Naive thymus-derived CD4-positive, alpha-beta T cell (primary cell): Measurements from ENCODE around the gene FILIP1. TPM values are rescaled to one million over a fixed set of nuclear protein-coding genes. Genes with fewer than 3 reads are reported as not detected.

Experiments
- ATAC-seq: fragments of 150-1000 bp; cut with Tn5 transposase; 2 replicates; pipeline ENCODE4 v1.10.0; 2021; ENCODE audit warnings: mild to moderate bottlenecking, moderate library complexity
- CTCF ChIA-PET: fragments of 350-600 bp; sonication (Branson Sonifier 250); formaldehyde crosslinking; loops from one replicate; lab custom pipeline; 2021; ENCODE audit warnings: antibody characterized with exemption; lab: Charles Lee
- POLR2A ChIA-PET: fragments of 350-600 bp; sonication (Branson Sonifier 250); formaldehyde crosslinking; loops from one replicate; lab custom pipeline; 2021; ENCODE audit warnings: antibody characterized with exemption, inconsistent platforms; lab: Charles Lee
- DNase-seq, 9 donors: peaks; one replicate each; pipeline versions ENCODE4 v3.0.0 to v3.0.0-alpha.2; 2020 to 2022; ENCODE audit warnings: mixed read lengths in 1 of 9
- H3K27ac ChIP-seq: one replicate; pipeline ENCODE4 v1.7.0; 2013; ENCODE audit warnings: mild to moderate bottlenecking, low read depth, low read length, moderate library complexity
- H3K27me3 ChIP-seq, 2 donors: one replicate each; pipeline ENCODE4 v1.7.0; 2013; ENCODE audit warnings: low read length in 2 of 2, mild to moderate bottlenecking in 2 of 2, moderate library complexity in 2 of 2; ENCODE audit not compliant: control insufficient read depth in 2 of 2, insufficient read depth in 2 of 2
- H3K36me3 ChIP-seq, 3 experiments: 1 replicate in 2 of 3; 2 replicates in 1 of 3; pipeline ENCODE4 v1.7.0; 2013; ENCODE audit warnings: low read length in 3 of 3, mild to moderate bottlenecking in 3 of 3, moderate library complexity in 1 of 3; ENCODE audit not compliant: insufficient read depth in 3 of 3, control insufficient read depth in 2 of 3
- H3K4me1 ChIP-seq, 2 donors: one replicate each; pipeline ENCODE4 v1.7.0; 2013; ENCODE audit warnings: low read length in 2 of 2, mild to moderate bottlenecking in 2 of 2, moderate library complexity in 1 of 2; ENCODE audit not compliant: control insufficient read depth in 2 of 2, insufficient read depth in 2 of 2
- H3K4me3 ChIP-seq: 2 replicates; pipeline ENCODE4 v1.7.0; 2013; ENCODE audit warnings: mild to moderate bottlenecking, low read length
- H3K9me3 ChIP-seq, 3 experiments: 1 replicate in 2 of 3; 2 replicates in 1 of 3; pipeline ENCODE4 v1.7.0; 2013; ENCODE audit warnings: low read length in 3 of 3; ENCODE audit not compliant: control insufficient read depth in 2 of 3
- H3K27ac Mint-ChIP-seq, 9 donors: one replicate each; pipeline ENCODE4 v1.8.0; 2020 to 2022; ENCODE audit warnings: mixed read lengths in 9 of 9, mild to moderate bottlenecking in 8 of 9, moderate library complexity in 5 of 9, inconsistent platforms in 2 of 9
- H3K27me3 Mint-ChIP-seq, 5 donors: one replicate each; pipeline ENCODE4 v1.8.0; 2021 to 2022; ENCODE audit warnings: mixed read lengths in 5 of 5, mild to moderate bottlenecking in 1 of 5
- H3K36me3 Mint-ChIP-seq, 5 donors: one replicate each; pipeline ENCODE4 v1.8.0; 2020 to 2022; ENCODE audit warnings: mixed read lengths in 5 of 5, mild to moderate bottlenecking in 3 of 5, inconsistent platforms in 1 of 5
- H3K4me1 Mint-ChIP-seq, 7 donors: one replicate each; pipeline ENCODE4 v1.8.0; 2020 to 2022; ENCODE audit warnings: mixed read lengths in 7 of 7, mild to moderate bottlenecking in 3 of 7, inconsistent platforms in 1 of 7
- H3K4me3 Mint-ChIP-seq, 10 donors: one replicate each; pipeline ENCODE4 v1.8.0; 2020 to 2022; ENCODE audit warnings: mild to moderate bottlenecking in 10 of 10, mixed read lengths in 10 of 10, moderate library complexity in 6 of 10, inconsistent platforms in 2 of 10
- H3K9me3 Mint-ChIP-seq, 11 donors: one replicate each; pipeline ENCODE4 v1.8.0; 2020 to 2022; ENCODE audit warnings: mixed read lengths in 11 of 11, mild to moderate bottlenecking in 4 of 11, inconsistent platforms in 1 of 11, moderate library complexity in 1 of 11
- intact Hi-C, 2 donors: fragments of 100-400 bp; cut with micrococcal nuclease; formaldehyde crosslinking; loops; one replicate each; pipeline ENCODE4 v1.15.1; 2023
- polyA plus RNA-seq, 2 donors: library from polyadenylated mRNA; unstranded; fragments of 300-500 nt; fragmentation: Illumina TruSeq; gene quantifications; one replicate each; pipeline ENCODE4 v1.2.3, GENCODE V29; 2021
- total RNA-seq, 6 experiments: library from RNA in 5 of 6; stranded (reverse) in 5 of 6; gene quantifications; 1 replicate in 5 of 6; 2 replicates in 1 of 6; pipeline ENCODE4 v1.2.3 and lab custom pipeline; 2021 to 2026

FILIP1 gene
- total and polyA plus RNA-seq, 7 experiments from 2014 or later = 0.08 to 0.15 (median 0.12) TPM; not detected in 4

DNA sequence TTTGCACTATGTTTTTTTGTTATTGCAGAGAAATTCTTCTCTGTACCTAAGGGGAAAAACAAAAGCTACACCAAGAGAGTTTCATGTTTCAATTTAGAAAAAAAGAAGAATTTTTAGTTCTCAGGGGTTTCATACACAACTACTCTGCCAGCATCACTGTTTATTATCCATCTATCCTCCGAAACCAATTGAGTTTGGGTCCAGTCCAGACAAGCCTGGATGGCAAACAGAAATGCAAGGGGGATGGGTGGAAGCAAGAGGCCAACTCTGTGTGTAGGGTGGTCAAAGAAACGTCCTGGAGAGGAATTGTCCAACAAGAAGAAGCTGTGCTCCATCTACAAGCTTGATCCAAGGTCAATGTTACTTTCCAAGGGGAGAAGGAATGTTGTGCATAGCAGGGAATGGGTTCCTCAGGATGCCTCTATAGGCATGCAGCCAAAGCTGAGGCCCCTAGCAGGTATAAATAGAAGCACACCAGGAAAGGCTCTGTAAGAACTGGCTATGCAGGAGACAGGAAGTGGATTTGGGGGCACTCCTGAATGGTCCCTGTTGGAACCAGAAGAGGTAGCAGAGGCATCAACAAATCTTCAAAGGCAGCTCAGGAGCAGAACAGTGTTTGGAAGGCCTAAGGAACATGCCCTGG is 64.4 kb downstream of the FILIP1 start:
- Histone ChIP-seq H3K36me3 (no peaks in the 10 kb centered on the region), H3K9me3 (no peaks in the 10 kb centered on the region), H3K4me1 (no peaks in the 10 kb centered on the region), H3K27ac (no peak overlapping the region), H3K4me3 (no peak overlapping the region), H3K27me3 (no peaks in the 10 kb centered on the region)
- Mint-ChIP-seq H3K4me3 (no peak overlapping the region), H3K4me1 (peaks cover 0 to 12% (median 10%) of the 10 kb centered on the region in 7 donors), H3K9me3 (peaks cover 0 to 8% (median 0%) of the 10 kb centered on the region in 11 donors), H3K36me3 (no peaks in the 10 kb centered on the region), H3K27me3 (peaks cover 0 to 5% (median 4%) of the 10 kb centered on the region in 5 donors), H3K27ac (no peak overlapping the region)
- CTCF ChIA-PET = no interaction called here
- POLR2A ChIA-PET = no interaction called here
- intact Hi-C loops = no loop called here
- DNase-seq = no peak
- no peak for ATAC-seq

DNA sequence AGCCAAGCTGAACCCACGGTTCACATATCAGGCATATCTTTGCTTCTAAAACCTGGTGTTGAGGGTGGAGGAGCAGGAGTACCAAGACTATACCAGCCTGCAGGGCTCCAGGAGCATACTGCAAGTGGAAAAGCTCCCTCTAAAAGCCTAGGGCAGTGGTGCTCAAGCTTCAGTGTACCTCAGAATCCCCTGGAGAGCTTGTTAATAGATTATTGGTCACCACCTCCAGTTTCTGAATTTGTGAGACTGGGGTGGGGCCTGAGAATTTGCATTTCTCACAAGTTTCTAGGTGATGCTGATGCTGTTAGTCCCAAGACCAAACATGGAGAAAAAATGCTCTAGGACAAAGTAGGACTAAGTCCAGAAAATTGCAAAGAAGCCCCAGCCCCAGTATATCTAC is 65.4 kb downstream of the FILIP1 start:
- Histone ChIP-seq H3K36me3 (no peaks in the 10 kb centered on the region), H3K9me3 (no peaks in the 10 kb centered on the region), H3K4me1 (no peaks in the 10 kb centered on the region), H3K27ac (no peak overlapping the region), H3K4me3 (no peak overlapping the region), H3K27me3 (no peaks in the 10 kb centered on the region)
- POLR2A ChIA-PET = no interaction called here
- intact Hi-C loops = no loop called here
- CTCF ChIA-PET = no interaction called here
- Mint-ChIP-seq H3K27ac (no peak overlapping the region), H3K4me3 (no peak overlapping the region), H3K4me1 (peaks cover 0 to 12% (median 10%) of the 10 kb centered on the region in 7 donors), H3K27me3 (peaks cover 0 to 5% (median 2%) of the 10 kb centered on the region in 5 donors), H3K36me3 (no peaks in the 10 kb centered on the region), H3K9me3 (peaks cover 0 to 8% (median 0%) of the 10 kb centered on the region in 11 donors)
- ATAC-seq (no peak), DNase-seq (no peak)

DNA sequence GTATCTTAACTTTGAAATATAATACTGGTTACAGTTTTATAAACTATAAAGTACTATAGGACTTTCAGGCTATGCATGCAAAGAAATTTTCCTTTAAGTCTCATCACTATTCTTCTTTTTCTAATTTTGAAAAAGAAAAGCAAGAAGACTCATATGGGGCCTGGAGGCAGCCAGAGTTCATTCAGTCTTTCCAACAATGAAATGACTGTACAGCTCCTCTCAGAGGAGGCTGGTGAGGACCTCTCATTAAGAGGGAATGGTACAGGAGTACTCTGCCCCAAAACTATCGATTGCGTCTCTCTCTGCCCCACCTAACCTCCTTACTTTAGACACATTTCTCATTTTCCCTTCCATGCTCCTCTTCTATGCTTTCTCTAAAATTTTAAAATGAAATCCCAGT is 66.3 kb downstream of the FILIP1 start:
- ChIA-PET POLR2A (interaction anchor here (0.7 kb wide), 1 partner anchor 38 kb away, joined by 3 read pairs; no protein-coding TSS in a partner anchor), CTCF (no interaction called here)
- Mint-ChIP-seq H3K27ac (no peak overlapping the region), H3K27me3 (peaks cover 0 to 5% (median 2%) of the 10 kb centered on the region in 5 donors), H3K4me1 (peaks cover 0 to 12% (median 10%) of the 10 kb centered on the region in 7 donors), H3K36me3 (no peaks in the 10 kb centered on the region), H3K4me3 (no peak overlapping the region), H3K9me3 (peaks cover 0 to 3% (median 0%) of the 10 kb centered on the region in 11 donors)
- no peak overlapping the region for H3K4me3 ChIP-seq
- H3K9me3 ChIP-seq = no peaks in the 10 kb centered on the region
- no peaks in the 10 kb centered on the region for H3K27me3 ChIP-seq
- intact Hi-C loops = no loop called here
- H3K27ac ChIP-seq = no peak overlapping the region
- DNase-seq (no peak), ATAC-seq (no peak)
- H3K4me1 ChIP-seq = no peaks in the 10 kb centered on the region
- no peaks in the 10 kb centered on the region for H3K36me3 ChIP-seq

DNA sequence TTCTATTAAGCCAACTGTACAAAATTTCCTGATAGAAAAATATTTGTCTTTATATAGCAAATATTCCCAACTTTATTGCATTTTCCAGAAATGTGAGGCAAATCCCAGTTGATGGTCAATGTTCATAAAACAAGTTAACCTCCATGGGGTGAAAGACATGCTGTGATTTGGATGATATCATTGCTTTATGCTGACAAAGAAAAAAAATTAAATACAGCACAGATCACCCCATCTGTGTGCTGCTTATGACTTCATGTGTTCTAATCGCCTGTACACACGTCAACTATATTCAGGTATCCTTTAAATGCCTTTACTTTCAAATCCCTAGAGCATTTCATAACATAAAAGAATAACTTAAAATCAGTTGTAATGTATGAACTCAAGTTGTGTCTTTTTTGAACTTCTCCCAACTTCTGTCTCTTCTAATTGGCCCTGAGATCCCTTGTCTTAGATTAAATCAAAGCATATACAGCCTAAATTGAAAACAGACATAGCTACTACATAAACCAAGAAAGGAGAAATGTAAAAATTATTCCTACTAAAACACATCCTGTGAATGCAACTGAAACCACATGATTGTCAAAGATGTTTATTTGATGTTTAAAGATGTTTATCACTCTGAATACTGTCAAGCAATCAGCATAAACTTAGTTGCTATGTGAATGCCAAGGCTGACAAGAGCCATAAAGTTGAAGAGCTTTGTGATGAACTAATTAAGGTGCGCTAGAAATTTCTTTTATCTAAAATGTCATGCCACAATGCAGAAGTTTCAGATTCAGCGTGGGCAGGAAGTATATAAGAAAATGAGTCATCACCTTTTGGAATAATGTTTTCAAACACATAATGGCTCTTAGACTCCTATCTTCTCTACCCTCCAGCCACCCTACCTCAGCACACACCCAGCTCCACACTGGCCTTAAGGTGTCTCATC is 68.7 kb downstream of the FILIP1 start:
- H3K27me3 Mint-ChIP-seq = peaks cover 0 to 5% (median 0%) of the 10 kb centered on the region in 5 donors

DNA sequence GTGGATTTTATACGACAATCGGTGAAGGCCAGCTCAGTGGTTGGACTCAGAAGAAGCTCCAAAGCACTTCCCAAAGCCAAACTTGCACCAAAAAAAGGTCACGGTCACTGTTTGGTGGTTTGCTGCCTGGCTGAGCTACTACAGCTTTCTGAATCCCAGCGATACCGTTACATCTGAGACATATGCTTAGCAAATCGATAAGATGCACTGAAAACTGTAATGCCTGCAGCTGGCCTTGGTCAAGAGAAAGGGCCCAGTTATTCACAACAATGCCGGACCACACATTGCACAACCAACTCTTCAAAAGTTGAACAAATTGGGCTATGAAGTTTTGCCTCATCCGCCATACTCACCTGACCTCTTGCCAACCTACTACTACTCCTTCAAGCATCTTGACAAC is 70.2 kb downstream of the FILIP1 start:
- H3K36me3 Mint-ChIP-seq = no peaks in the 10 kb centered on the region
- no peaks in the 10 kb centered on the region for H3K9me3 ChIP-seq
- H3K4me1 ChIP-seq = no peaks in the 10 kb centered on the region
- no peaks in the 10 kb centered on the region for H3K9me3 Mint-ChIP-seq
- ATAC-seq = no peak
- no peaks in the 10 kb centered on the region for H3K27me3 ChIP-seq
- DNase-seq = no peak
- intact Hi-C loops = no loop called here
- H3K27ac ChIP-seq = no peak overlapping the region
- H3K4me3 Mint-ChIP-seq = no peak overlapping the region
- H3K27me3 Mint-ChIP-seq = peaks cover 0 to 5% (median 3%) of the 10 kb centered on the region in 5 donors
- peaks cover 0 to 12% (median 10%) of the 10 kb centered on the region in 7 donors for H3K4me1 Mint-ChIP-seq
- H3K27ac Mint-ChIP-seq = no peak overlapping the region
- no peaks in the 10 kb centered on the region for H3K36me3 ChIP-seq
- no peak overlapping the region for H3K4me3 ChIP-seq
- ChIA-PET POLR2A (no interaction called here), CTCF (no interaction called here)

More for the DNA sequence above, 68.7 kb downstream of the FILIP1 start:
- H3K27me3 ChIP-seq = no peaks in the 10 kb centered on the region
- ChIA-PET CTCF (no interaction called here), POLR2A (no interaction called here)
- Mint-ChIP-seq H3K4me1 (peaks cover 0 to 12% (median 10%) of the 10 kb centered on the region in 7 donors), H3K9me3 (peaks cover 0 to 2% (median 0%) of the 10 kb centered on the region in 11 donors), H3K27ac (no peak overlapping the region), H3K36me3 (no peaks in the 10 kb centered on the region), H3K4me3 (no peak overlapping the region)
- no peak overlapping the region for H3K4me3 ChIP-seq
- H3K4me1 ChIP-seq = no peaks in the 10 kb centered on the region
- no peaks in the 10 kb centered on the region for H3K36me3 ChIP-seq
- no peak for ATAC-seq
- no peak overlapping the region for H3K27ac ChIP-seq
- intact Hi-C loops = no loop called here
- H3K9me3 ChIP-seq = no peaks in the 10 kb centered on the region
- DNase-seq = no peak

DNA sequence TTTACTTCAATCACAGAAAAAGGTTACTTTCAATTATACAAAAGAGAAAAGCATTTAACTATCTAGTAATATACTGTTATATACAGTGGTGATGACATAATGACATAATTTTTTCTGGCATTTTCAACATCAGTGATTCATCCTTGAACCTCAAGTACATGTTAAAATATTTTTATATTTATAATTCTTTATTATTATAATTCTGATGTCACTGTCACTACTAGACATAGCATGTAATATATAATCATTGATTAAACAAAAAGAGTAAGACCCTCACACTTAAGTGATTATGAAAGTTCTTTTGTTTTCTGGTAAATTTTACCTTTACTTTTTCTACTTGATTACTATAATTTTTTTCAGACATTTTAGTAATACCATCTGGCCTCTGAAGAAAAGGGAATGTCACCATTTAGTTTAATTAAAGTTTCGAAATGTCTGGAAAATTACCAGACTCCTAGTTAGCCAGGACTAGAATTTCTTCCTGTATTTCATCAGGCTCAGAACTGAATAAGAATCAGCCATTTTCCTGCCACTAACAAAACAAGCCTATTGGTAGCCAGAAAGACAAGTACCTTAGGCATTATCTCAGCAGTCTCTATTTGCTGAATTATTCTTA is 71.5 kb downstream of the FILIP1 start:
- Mint-ChIP-seq H3K36me3 (no peaks in the 10 kb centered on the region), H3K4me1 (peaks cover 0 to 12% (median 10%) of the 10 kb centered on the region in 7 donors), H3K9me3 (no peaks in the 10 kb centered on the region), H3K27ac (no peak overlapping the region), H3K4me3 (no peak overlapping the region), H3K27me3 (peaks cover 0 to 16% (median 7%) of the 10 kb centered on the region in 5 donors)
- no peak for DNase-seq
- no peak for ATAC-seq
- intact Hi-C loops = no loop called here
- Histone ChIP-seq H3K36me3 (no peaks in the 10 kb centered on the region), H3K4me3 (no peak overlapping the region), H3K27ac (no peak overlapping the region), H3K4me1 (no peaks in the 10 kb centered on the region), H3K27me3 (no peaks in the 10 kb centered on the region), H3K9me3 (no peaks in the 10 kb centered on the region)
- POLR2A ChIA-PET = no interaction called here
- CTCF ChIA-PET = no interaction called here
